PFSK-1 (cell line): Measurements from ENCODE around the gene USF2.

Source experiments
- FOXP2 ChIP-seq: optimal IDR thresholded peaks from 2 replicates; pipeline ENCODE3; 2011; ENCODE audit warnings: borderline replicate concordance, control low read depth, inconsistent platforms; ENCODE audit not compliant: insufficient read depth; ENCODE audit errors: extremely low read length, extremely low read depth
- POLR2AphosphoS5 ChIP-seq: IDR thresholded peaks from 2 replicates; pipeline ENCODE4 v1.6.1; 2012; ENCODE audit warnings: low read depth, mild to moderate bottlenecking, control low read depth, low read length, moderate library complexity
- REST ChIP-seq, 2 experiments: IDR thresholded peaks; 2 replicates each; pipeline versions ENCODE4 v1.6.1 to v1.8.0; 2011 to 2012; ENCODE audit warnings: low read depth in 2 of 2, low read length in 2 of 2, control low read depth in 1 of 2, inconsistent platforms in 1 of 2, mild to moderate bottlenecking in 1 of 2, moderate library complexity in 1 of 2; ENCODE audit not compliant: insufficient read depth in 1 of 2
- SIN3A ChIP-seq: IDR thresholded peaks from 2 replicates; pipeline ENCODE4 v1.6.1; 2012; ENCODE audit warnings: mild to moderate bottlenecking, low read length, moderate library complexity, borderline replicate concordance; ENCODE audit not compliant: insufficient read depth
- TAF1 ChIP-seq: IDR thresholded peaks from 2 replicates; pipeline ENCODE4 v1.6.1; 2012; ENCODE audit warnings: low read length, control low read depth, borderline replicate concordance; ENCODE audit not compliant: insufficient read depth

- TF ChIP-seq TAF1 (no peak), POLR2AphosphoS5 (no peak), REST (IDR thresholded peaks at IDR 0.05; ENCODE audit: insufficient read depth in 1 of 2, low read depth in 2 of 2, low read length in 2 of 2) (no peak), SIN3A (no peak), FOXP2 (no peak)
Observed at GRCh38 chr19:35253316-35254286, 15.2 kb upstream of the USF2 start.
